Transverse colon (tissue), 4 donors: ENCODE results near the gene PHYKPL.

Source experiments
- EP300 ChIP-seq: sonication (generic); formaldehyde crosslinking; IDR thresholded peaks from one replicate; pipeline ENCODE4 v1.6.1; 2017; ENCODE audit warnings: antibody characterized with exemption, low read depth
- POLR2A ChIP-seq: fragments of 450-650 bp; IDR thresholded peaks from one replicate; pipeline ENCODE4 v1.6.1; 2016; ENCODE audit warnings: antibody characterized with exemption, mild to moderate bottlenecking, moderate library complexity
- POLR2AphosphoS5 ChIP-seq, 3 donors: sonication (generic); formaldehyde crosslinking; IDR thresholded peaks; one replicate each; pipeline ENCODE4 v1.6.1; 2016; ENCODE audit warnings: antibody characterized with exemption in 3 of 3
- TF ChIP-seq, protein P1 (sequence below), 5 experiments: fragments of 200-600 bp in 3 of 5; fragments of 450-650 bp in 2 of 5; sonication (generic) in 3 of 5; IDR thresholded peaks; 1 replicate in 2 of 5; 2 replicates in 3 of 5; pipeline ENCODE4 v1.5.1; 2016 to 2017; ENCODE audit warnings: antibody characterized with exemption in 5 of 5, inconsistent platforms in 3 of 5, mild to moderate bottlenecking in 2 of 5, moderate library complexity in 1 of 5

GRCh38 chr5:178210686-178211085, 21.9 kb downstream of the PHYKPL start:
- TF ChIP-seq, protein P1, sequence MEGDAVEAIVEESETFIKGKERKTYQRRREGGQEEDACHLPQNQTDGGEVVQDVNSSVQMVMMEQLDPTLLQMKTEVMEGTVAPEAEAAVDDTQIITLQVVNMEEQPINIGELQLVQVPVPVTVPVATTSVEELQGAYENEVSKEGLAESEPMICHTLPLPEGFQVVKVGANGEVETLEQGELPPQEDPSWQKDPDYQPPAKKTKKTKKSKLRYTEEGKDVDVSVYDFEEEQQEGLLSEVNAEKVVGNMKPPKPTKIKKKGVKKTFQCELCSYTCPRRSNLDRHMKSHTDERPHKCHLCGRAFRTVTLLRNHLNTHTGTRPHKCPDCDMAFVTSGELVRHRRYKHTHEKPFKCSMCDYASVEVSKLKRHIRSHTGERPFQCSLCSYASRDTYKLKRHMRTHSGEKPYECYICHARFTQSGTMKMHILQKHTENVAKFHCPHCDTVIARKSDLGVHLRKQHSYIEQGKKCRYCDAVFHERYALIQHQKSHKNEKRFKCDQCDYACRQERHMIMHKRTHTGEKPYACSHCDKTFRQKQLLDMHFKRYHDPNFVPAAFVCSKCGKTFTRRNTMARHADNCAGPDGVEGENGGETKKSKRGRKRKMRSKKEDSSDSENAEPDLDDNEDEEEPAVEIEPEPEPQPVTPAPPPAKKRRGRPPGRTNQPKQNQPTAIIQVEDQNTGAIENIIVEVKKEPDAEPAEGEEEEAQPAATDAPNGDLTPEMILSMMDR (IDR thresholded peaks at IDR 0.05): no peak
- TF ChIP-seq POLR2A (no peak), POLR2AphosphoS5 (IDR thresholded peaks at IDR 0.05) (peak in 1 of 3 donors; percentile 20), EP300 (no peak)
